GM18526 (cell line): Measurements from ENCODE around the gene PLP1.

Experiments used
- POLR2A ChIP-seq: IDR thresholded peaks from 3 replicates; pipeline ENCODE4 v1.6.1; 2011; ENCODE audit not compliant: insufficient read length; ENCODE audit errors: extremely low read depth

The PLP1 gene

GRCh38 chrX:103806862-103807474 lies 30.3 kb downstream of the PLP1 start:
- TF ChIP-seq POLR2A: no peak

GRCh38 chrX:103811858-103812257 lies 35.2 kb downstream of the PLP1 start:
- TF ChIP-seq POLR2A: no peak

GRCh38 chrX:103817502-103817901 lies 40.9 kb downstream of the PLP1 start:
- no peak for TF ChIP-seq POLR2A

- TF ChIP-seq POLR2A: no peak
Measured at GRCh38 chrX:103818842-103819619, 42.4 kb downstream of the PLP1 start.

- no peak for TF ChIP-seq POLR2A
Measured at GRCh38 chrX:103823591-103823990, 47.0 kb downstream of the PLP1 start.

GRCh38 chrX:103825881-103826280 lies 49.2 kb downstream of the PLP1 start:
- no peak for TF ChIP-seq POLR2A

- TF ChIP-seq POLR2A: no peak
Measured at GRCh38 chrX:103828529-103828928, 51.9 kb downstream of the PLP1 start.

- no peak for TF ChIP-seq POLR2A
Measured at GRCh38 chrX:103830848-103831247, 54.2 kb downstream of the PLP1 start.

- no peak for TF ChIP-seq POLR2A
Measured at GRCh38 chrX:103831342-103831802, 54.7 kb downstream of the PLP1 start.

GRCh38 chrX:103831803-103832544 lies 55.3 kb downstream of the PLP1 start, which contains the start of gene RAB9B:
Gene RAB9B, minus strand, starts transcription at chrX:103832257. Its CDS starts 6,473 bp downstream, at chrX:103825784.
- TF ChIP-seq POLR2A: no peak

GRCh38 chrX:103839404-103839803 lies 62.8 kb downstream of the PLP1 start:
- TF ChIP-seq POLR2A: no peak
